Uterus (tissue), 2 donors: ENCODE data around the gene NPR1.

Experiments
- POLR2A ChIP-seq, 2 donors: fragments of 450-650 bp; IDR thresholded peaks; one replicate each; pipeline ENCODE4 v1.6.1; 2016; ENCODE audit warnings: antibody characterized with exemption in 2 of 2, mild to moderate bottlenecking in 1 of 2, moderate library complexity in 1 of 2
- TF ChIP-seq, protein P1 (sequence below), 4 experiments: fragments of 200-600 bp in 2 of 4; fragments of 450-650 bp in 2 of 4; sonication (generic) in 2 of 4; IDR thresholded peaks; one replicate each; pipeline ENCODE4 v1.5.1; 2016 to 2019; ENCODE audit warnings: antibody characterized with exemption in 4 of 4, mild to moderate bottlenecking in 2 of 4, moderate library complexity in 1 of 4

DNA sequence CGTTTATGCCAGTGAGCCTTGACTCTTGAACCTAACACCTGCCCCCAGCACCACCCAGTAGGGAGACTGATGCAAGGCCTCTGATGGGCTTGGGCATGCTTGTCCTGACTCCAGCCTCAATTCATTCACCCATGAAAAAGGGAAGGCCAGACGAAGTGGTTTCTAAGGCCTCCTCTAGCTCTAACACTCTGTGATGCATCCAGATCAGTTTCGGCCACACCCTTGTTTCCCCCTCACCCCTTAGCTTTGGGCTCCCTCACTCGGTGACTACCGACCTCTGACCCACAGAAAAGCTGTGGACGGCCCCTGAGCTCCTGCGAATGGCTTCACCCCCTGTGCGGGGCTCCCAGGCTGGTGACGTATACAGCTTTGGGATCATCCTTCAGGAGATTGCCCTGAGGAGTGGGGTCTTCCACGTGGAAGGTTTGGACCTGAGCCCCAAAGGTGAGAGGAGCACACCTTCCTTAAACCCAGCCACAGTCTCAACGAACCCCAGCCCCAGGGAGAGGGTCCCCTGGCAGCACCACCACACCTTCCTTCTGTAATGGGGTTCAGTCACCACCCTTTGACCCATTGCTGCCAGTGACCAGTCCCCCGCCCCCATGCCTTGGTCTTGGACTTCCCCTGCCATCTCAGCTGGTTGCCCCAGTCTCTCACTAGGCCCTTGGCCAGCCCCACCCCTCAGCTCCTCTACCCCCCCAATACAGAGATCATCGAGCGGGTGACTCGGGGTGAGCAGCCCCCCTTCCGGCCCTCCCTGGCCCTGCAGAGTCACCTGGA lies 9.0 kb downstream of the NPR1 start:
- no peak for TF ChIP-seq POLR2A (IDR thresholded peaks at IDR 0.05)
- TF ChIP-seq, protein P1, sequence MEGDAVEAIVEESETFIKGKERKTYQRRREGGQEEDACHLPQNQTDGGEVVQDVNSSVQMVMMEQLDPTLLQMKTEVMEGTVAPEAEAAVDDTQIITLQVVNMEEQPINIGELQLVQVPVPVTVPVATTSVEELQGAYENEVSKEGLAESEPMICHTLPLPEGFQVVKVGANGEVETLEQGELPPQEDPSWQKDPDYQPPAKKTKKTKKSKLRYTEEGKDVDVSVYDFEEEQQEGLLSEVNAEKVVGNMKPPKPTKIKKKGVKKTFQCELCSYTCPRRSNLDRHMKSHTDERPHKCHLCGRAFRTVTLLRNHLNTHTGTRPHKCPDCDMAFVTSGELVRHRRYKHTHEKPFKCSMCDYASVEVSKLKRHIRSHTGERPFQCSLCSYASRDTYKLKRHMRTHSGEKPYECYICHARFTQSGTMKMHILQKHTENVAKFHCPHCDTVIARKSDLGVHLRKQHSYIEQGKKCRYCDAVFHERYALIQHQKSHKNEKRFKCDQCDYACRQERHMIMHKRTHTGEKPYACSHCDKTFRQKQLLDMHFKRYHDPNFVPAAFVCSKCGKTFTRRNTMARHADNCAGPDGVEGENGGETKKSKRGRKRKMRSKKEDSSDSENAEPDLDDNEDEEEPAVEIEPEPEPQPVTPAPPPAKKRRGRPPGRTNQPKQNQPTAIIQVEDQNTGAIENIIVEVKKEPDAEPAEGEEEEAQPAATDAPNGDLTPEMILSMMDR (IDR thresholded peaks at IDR 0.05), result no peak
